Cerebellar cortex (tissue), 1 donor: ENCODE results near the gene TRAPPC2.

ENCODE experiments used
- DNase-seq: peaks from one replicate; pipeline ENCODE4 v3.0.0-alpha.2; 2015; ENCODE audit warnings: low spot score

The TRAPPC2 gene

DNA sequence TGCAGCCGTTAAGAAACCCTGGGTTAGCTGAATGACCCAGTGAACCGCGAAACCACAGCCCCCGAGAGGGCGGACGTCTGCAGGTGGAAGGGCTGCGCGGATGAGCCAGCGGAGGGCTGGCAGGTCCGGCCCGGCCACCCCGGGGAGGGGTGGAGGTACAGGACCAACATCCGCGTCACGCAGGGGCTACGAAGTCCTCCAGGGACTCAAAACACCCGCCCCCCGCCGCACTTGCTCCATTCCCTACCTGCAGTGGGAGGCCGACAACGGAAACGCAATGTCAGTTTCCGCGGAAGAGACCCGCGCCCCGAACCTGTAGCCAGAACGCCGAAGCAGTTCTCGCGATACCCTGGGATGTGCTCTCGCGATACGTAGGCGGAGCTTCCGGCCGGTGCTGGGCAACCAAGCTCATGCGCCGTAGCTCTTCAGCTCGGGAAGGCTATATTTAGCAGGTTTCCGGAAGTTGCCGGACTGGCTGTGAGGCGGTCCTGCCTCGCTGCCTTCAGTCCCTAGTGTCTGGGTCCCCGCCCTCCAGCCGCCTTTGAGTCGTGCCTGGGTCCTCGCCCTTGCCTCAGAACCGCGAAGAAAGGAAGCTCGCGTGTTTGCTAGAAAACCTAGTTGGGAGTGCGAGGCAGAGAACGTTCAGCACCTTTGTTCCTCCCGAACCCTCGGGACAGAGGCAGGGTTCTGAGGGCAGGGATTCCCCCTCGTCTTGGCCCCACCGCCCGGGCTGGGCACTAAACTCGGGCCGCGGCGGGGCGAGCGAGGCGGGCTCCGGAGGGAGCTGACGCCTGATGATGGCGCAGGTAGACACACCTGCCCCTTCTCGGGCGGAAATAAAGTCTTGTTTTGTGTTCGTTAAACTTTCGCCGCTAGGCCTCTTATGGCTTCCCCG lies at the start of gene TRAPPC2, which contains the start of gene OFD1:
Gene TRAPPC2, minus strand, starts transcription at position 343 of the 895 bp plus-strand sequence. CDS start 14,657 bp downstream, outside the sequence.
Gene OFD1, plus strand, starts transcription at position 471 of the 895 bp plus-strand sequence. Its CDS starts 324 bp downstream, at position 795.
- DNase-seq, result peak; percentile 95

DNA sequence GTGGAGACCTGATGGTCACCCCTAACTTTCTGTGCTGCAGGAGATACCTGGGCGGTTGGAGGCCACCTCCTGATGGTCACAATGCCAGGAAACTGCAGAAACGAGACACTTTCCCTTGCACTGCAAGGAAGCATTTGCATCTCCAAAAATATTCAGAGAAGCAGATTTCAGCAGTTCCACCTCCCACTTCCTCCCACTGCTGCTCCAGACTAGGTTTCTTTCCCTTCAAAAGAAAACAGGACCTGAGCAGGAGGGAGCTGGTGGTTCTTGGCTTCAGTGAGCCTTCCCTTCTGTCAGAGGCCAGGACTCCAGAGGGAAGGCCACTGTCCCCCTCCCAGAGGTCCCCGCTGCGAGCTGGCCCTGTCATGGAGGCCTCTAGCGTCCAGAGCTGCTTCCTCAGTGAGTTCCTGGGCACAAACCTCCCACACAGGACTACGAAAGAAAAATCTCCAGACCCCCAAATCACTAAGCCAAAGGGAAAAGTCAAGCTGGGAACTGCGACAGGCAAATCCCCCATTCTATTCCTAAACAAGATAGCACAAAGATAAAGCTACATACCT lies 46.5 kb upstream of the TRAPPC2 start:
- DNase-seq, result peak; percentile 31

DNA sequence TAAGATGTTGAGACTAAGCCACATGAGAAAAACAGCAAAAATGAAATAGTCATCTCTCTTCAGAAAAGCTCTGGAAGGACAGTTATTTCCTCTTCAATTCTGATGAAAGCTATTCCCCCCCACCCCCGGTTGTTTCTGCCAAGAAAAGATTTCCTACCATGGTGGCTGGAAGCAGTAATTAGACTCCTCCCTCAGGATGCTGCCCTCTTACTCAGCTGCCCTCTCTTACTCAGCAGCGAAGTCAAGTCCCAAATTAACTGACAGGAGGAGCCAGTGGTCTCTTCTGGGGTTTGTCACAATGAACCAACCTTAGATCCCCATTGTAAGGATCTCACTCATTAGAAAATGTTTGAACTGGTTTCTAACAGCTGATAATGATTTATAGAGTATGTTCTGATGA lies 44.5 kb upstream of the TRAPPC2 start:
- DNase-seq, result no peak

GRCh38 chrX:13776387-13776786 lies 42.0 kb upstream of the TRAPPC2 start:
- no peak for DNase-seq

DNA sequence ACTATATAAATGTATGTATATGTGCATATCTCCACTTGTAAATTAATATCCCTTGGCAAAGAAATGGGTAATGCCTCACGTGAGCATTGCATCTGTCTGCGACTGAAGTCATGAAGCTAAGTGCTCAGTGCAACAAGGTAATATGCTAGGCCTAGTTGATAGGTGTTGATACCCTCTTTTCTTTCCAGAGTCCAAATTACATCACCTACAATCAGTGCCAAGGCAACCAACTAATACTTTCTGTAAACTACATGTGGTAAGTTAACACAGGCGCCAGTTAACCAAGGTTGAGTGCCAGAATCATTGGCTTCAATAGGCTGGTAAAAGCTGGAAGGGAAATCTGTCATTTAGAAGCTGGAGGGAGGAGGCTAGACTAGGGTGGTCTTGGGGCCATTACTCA lies 41.4 kb upstream of the TRAPPC2 start:
- DNase-seq, result no peak

- DNase-seq, result no peak
Measured at GRCh38 chrX:13774696-13775095, 40.3 kb upstream of the TRAPPC2 start.

- no peak for DNase-seq
Measured at GRCh38 chrX:13770013-13770535, 35.7 kb upstream of the TRAPPC2 start.

DNA sequence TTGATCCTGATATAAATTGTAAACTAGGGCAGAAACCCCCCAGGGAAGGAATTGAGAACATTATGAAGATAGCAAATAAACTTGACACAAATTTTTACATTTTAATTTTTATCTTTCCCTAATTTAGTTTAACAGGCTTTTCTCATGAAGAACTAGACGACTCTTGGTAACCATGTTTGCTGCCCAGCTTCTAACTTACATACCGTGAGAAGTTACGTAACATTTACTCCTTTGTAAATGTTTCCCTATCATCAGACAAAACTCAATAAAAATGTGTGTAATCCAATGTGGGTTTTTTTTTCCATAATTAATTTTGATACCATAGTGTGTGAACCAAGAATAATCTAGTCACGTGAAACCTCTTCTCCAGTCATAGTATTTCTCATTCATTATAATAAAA lies 34.5 kb upstream of the TRAPPC2 start:
- no peak for DNase-seq

DNA sequence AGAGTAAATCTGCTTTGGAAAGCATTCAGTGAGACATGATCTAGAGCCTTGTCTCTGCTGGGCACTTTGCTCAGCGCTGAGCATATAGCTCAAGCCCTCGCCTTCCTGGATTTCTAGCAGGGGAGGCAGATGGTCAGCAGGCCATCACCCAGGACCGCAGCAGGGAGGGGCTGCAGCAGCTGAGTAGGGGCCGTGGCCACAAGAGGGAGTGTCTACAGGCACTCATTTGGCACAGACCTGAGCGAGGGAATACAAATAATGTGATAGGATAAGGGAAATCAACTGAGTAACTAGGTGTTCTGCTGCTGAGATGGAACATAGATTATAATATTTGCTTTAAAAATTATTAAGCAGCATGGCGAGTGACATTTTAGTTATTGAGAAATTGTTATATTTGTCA lies 30.3 kb upstream of the TRAPPC2 start:
- peak; percentile 82 for DNase-seq

DNA sequence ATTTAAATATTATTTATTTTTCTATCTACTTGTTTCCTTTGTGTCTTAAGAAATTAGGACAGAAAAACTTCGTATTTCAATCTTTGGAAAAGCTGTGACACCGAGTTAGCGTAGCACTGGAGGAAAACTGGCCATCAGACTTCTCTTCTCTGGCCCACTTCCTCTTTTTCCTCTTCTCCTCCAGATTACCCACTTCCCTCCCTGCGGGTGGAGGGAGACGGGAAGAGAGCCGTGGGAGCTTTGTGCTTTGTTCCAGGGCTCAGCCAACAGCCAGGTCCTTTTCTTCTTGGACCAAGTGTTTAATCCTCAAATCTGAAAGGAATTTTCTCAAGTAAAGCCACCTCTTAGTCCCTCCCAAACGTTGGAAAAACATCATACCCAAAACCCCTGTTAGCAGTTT lies 29.9 kb upstream of the TRAPPC2 start:
- no peak for DNase-seq

- no peak for DNase-seq
Measured at GRCh38 chrX:13763489-13763888, 29.1 kb upstream of the TRAPPC2 start.

GRCh38 chrX:13761606-13762414 lies 27.4 kb upstream of the TRAPPC2 start:
- no peak for DNase-seq

DNA sequence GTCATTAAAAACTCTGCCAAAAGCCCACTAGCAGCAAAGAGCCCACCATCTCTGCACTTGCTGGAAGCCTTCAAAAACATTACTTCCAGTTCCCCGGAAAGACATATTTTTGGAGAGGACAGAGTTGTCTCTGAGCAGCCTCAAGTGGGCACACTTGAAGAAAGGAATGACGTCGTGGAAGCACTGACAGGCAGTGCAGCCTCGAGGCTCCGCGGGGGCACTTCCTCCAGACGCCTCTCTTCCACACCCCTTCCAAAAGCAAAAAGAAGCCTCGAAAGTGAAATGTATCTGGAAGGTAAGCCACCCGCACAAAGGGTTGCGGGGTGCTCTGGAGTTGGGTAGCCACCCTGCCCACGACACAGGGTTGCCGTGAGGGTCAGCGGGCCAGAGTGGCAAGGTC lies 26.0 kb upstream of the TRAPPC2 start:
- no peak for DNase-seq

GRCh38 chrX:13759152-13759718 lies 24.8 kb upstream of the TRAPPC2 start:
- DNase-seq, result no peak

GRCh38 chrX:13756381-13756780 lies 22.0 kb upstream of the TRAPPC2 start:
- no peak for DNase-seq

- DNase-seq, result no peak
Measured at GRCh38 chrX:13755254-13755653, 20.8 kb upstream of the TRAPPC2 start.

- DNase-seq, result no peak
Measured at GRCh38 chrX:13754765-13755164, 20.3 kb upstream of the TRAPPC2 start.

- no peak for DNase-seq
Measured at GRCh38 chrX:13752646-13753045, 18.2 kb upstream of the TRAPPC2 start.

GRCh38 chrX:13752141-13752540 lies 17.7 kb upstream of the TRAPPC2 start:
- no peak for DNase-seq

GRCh38 chrX:13750812-13751211 lies 16.4 kb upstream of the TRAPPC2 start:
- no peak for DNase-seq

- peak; percentile 61 for DNase-seq
Measured at GRCh38 chrX:13750204-13750603, 15.8 kb upstream of the TRAPPC2 start.

DNA sequence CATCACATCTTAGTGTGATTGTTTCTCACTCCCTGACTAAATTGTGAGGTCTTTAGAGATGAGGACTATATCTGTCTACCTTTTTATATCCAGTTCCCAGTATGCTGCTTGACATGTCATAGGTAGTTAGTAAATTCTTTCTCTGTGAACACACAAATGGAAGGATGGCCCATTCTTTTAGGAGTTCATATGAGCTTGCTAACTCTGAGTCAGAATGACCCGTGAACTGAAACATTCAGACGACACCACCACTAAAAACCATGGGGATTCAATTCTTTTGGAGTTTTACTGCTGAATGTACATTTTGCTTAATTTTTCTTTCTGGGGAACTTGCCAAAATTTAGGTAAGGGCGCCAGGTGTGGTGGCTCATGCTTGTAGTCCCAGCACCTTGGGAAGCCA lies 14.1 kb upstream of the TRAPPC2 start:
- DNase-seq, result no peak
